PC-3 (cell line): ENCODE results near the gene CCR9.

Experiments used
- CTCF ChIP-seq: fragments of 300-600 bp; sonication (generic); conservative IDR thresholded peaks from 2 replicates; pipeline ENCODE4 v1.5.1; 2017; ENCODE audit warnings: antibody characterized with exemption, low read depth, mild to moderate bottlenecking, low read length
- EZH2 ChIP-seq: fragments of 300-600 bp; sonication (generic); IDR thresholded peaks from one replicate; pipeline ENCODE4 v1.6.1; 2017; ENCODE audit warnings: antibody characterized with exemption, mild to moderate bottlenecking, low read length; ENCODE audit not compliant: unreplicated experiment
- EZH2phosphoT487 ChIP-seq: fragments of 300-600 bp; sonication (generic); IDR thresholded peaks from 2 replicates; pipeline ENCODE4 v1.6.1; 2018; ENCODE audit warnings: mild to moderate bottlenecking, antibody characterized with exemption, low read length, borderline replicate concordance

GRCh38 chr3:45950131-45950530 is 63.8 kb downstream of the CCR9 start:
- TF ChIP-seq CTCF: no peak
- TF ChIP-seq EZH2phosphoT487: no peak
- no peak for TF ChIP-seq EZH2
